Mammary microvascular endothelial cell (primary cell): Measurements from ENCODE around the gene YEATS2. TPM values are rescaled to one million over a fixed set of nuclear protein-coding genes. Genes with fewer than 3 reads are reported as not detected.

ENCODE experiments used
- total RNA-seq: library from RNA; depleted of rRNA; stranded (reverse); fragments of >200 nt; gene quantifications from 2 replicates; pipeline ENCODE4 v1.2.3, GENCODE V29; 2015

Gene YEATS2
- total RNA-seq, result 22.6 and 22.9 TPM in 2 replicates

GRCh38 chr3:183697610-183698317 is at the start of gene YEATS2:
YEATS2 (plus strand) TSS chr3:183697797; CDS start chr3:183715163, 17,366 bp downstream.

GRCh38 chr3:183825456-183826161 is 128.0 kb downstream of the YEATS2 start, which contains the start of gene MAP6D1:
MAP6D1 (minus strand) TSS chr3:183825577; CDS start chr3:183825547, 30 bp downstream.

Other genes with a start within 250 kb of the YEATS2 start
- gene KLHL6, start 142.1 kb upstream of the YEATS2 start, total RNA-seq, result 12.3 and 14.0 TPM in 2 replicates
- gene KLHL24, start 62.2 kb upstream of the YEATS2 start, total RNA-seq, result 19.9 and 32.7 TPM in 2 replicates
- gene MAP6D1, start 127.8 kb downstream of the YEATS2 start, total RNA-seq, result 3.1 and 5.0 TPM in 2 replicates
- gene PARL, start 187.1 kb downstream of the YEATS2 start, total RNA-seq, result 33.5 and 38.8 TPM in 2 replicates